ENCODE data around the gene KCNG4.

Gene KCNG4

DNA sequence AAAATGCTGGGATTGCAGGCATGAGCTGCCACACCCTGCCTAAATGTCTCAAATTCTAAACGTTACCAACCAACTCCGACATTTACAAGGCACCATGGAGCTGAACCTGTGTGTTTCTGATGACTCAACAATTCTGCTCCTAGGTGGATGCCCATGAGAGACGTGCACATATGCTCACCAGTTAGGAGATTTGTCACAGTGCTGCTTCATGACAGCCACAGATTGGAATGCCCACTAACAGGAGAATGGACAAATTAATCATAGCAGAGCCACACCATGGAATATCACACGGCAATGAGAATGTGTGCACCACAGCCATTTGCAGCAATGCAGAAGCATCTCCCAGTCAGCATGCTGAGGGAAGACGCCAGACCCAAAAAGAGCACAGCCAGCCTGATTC lies 8.0 kb upstream of the KCNG4 start:
- H3K4me3 ChIP-seq (ENCODE audit: low read depth, low read length), result no peak overlapping the region
- TF ChIP-seq, protein P1, sequence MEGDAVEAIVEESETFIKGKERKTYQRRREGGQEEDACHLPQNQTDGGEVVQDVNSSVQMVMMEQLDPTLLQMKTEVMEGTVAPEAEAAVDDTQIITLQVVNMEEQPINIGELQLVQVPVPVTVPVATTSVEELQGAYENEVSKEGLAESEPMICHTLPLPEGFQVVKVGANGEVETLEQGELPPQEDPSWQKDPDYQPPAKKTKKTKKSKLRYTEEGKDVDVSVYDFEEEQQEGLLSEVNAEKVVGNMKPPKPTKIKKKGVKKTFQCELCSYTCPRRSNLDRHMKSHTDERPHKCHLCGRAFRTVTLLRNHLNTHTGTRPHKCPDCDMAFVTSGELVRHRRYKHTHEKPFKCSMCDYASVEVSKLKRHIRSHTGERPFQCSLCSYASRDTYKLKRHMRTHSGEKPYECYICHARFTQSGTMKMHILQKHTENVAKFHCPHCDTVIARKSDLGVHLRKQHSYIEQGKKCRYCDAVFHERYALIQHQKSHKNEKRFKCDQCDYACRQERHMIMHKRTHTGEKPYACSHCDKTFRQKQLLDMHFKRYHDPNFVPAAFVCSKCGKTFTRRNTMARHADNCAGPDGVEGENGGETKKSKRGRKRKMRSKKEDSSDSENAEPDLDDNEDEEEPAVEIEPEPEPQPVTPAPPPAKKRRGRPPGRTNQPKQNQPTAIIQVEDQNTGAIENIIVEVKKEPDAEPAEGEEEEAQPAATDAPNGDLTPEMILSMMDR (IDR thresholded peaks at IDR 0.05; ENCODE audit: insufficient read depth, low read length, missing control alignments), result no peak
- CTCF ChIA-PET, result no interaction called here
- no peak for DNase-seq (ENCODE audit: low read depth, low spot score)
- POLR2A ChIA-PET, result no interaction called here

DNA sequence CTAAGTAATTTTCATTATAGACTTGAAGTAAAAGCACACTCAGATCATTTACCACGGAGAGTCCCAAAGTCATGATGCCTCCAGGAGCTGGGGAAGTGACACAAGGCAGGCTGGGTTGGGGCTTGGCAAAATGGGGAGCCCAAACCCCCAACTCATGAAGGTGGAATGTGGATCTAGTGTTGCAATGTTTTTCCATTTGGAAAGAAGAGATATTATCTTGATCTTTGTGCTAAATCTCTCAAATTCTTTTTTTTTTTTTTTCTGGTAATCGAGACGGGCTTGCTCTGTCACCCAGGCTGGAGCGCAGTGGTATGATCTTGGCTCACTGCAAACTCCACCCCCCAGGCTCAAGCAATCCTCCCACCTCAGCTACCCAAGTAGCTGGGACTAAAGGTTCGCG lies 7.5 kb upstream of the KCNG4 start:
- no peak for DNase-seq (ENCODE audit: low read depth, low spot score)
- TF ChIP-seq, protein P1 (IDR thresholded peaks at IDR 0.05; ENCODE audit: insufficient read depth, low read length, missing control alignments), result no peak
- POLR2A ChIA-PET, result no interaction called here
- CTCF ChIA-PET, result no interaction called here
- no peak overlapping the region for H3K4me3 ChIP-seq (ENCODE audit: low read depth, low read length)

DNA sequence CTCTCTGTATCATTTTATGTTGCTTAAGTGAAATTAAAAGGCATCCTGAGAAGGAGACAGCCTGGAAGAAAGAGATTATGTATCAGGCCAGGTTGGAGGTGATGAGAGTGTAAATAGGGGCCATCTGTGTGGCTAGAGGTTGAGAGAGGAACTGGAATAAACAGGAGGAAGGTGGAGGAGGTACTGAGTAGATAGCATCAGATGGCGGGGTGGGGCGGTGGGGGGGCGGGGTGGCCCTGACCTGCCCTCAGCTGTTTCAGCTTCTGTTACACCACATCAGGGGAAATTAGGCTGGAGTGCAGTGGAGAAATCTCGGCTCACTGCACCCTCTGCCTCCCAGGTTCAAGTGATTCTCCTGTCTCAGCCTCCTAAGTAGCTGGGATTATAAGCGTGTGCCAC lies 6.9 kb upstream of the KCNG4 start:
- CTCF ChIA-PET, result interaction anchor here (3.1 kb wide), 1 partner anchor 30 kb away, joined by 21 read pairs; no protein-coding TSS in a partner anchor
- no peak for DNase-seq (ENCODE audit: low read depth, low spot score)
- TF ChIP-seq, protein P1 (IDR thresholded peaks at IDR 0.05; ENCODE audit: insufficient read depth, low read length, missing control alignments), result no peak
- H3K4me3 ChIP-seq (ENCODE audit: low read depth, low read length), result no peak overlapping the region
- POLR2A ChIA-PET, result no interaction called here

DNA sequence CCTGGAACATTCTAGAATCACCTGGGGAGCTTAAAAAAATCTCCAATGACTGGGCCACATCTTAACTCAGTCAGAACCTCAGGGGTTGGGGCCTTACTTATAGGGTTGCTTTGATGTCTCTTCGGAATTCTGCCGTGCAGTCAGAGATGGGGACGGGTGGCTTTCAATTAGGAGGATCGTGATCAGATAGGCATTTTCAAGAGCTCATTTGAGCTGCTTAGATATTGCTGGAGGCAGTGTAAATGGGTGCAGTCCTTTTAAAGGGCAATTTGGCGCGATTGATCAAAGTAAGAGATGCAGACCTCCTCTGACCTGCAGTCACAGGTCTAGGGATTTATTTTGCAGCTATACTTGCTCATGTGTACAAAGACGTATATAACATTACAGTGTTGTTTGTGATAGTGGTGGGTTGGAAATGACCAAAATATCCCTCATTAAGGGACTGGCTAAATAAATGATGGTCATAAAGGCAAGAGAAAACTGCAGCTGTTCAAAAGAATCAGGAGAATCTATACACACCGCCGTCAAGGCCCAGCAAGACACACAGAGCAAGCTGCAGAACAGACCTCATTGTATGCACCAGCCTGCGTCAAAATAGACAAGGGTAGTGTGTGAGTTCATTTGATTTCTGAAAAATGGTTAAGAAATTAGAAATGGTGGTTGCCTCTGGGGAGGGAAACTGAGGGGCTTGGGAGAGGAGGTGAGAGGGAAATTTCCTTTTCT lies 6.3 kb upstream of the KCNG4 start:
- TF ChIP-seq, protein P1 (IDR thresholded peaks at IDR 0.05; ENCODE audit: insufficient read depth, low read length, missing control alignments), result no peak
- ChIA-PET POLR2A (no interaction called here), CTCF (interaction anchor here (0.6 to 3.1 kb wide), 2 partner anchors 27 to 31 kb away, joined by 3 to 21 read pairs; no protein-coding TSS in a partner anchor)
- H3K4me3 ChIP-seq (ENCODE audit: low read depth, low read length), result no peak overlapping the region
- DNase-seq (ENCODE audit: low read depth, low spot score), result no peak

DNA sequence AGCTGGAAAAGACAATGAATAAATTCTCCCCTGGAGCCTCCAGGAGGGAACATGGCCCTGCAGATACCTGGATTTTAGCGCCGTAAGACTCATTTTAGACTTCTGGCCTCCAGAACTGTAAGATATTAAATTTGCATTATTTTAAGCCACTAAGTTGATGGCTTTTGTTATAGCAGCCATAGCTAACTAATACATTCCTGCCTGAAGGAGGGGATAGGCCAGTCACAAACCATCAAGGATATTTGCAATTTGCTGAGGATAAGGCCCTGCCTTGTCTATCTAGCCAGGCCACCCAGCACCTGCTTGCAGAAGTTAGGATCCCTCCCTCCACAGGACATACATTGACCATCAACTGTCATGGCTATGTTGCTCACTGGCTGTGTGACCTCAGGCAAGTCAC lies 4.9 kb upstream of the KCNG4 start:
- TF ChIP-seq, protein P1 (IDR thresholded peaks at IDR 0.05; ENCODE audit: insufficient read depth, low read length, missing control alignments), result no peak
- no peak overlapping the region for H3K4me3 ChIP-seq (ENCODE audit: low read depth, low read length)
- DNase-seq (ENCODE audit: low read depth, low spot score), result no peak
- ChIA-PET CTCF (interaction anchor here (3.1 kb wide), 1 partner anchor 32 kb away, joined by 21 read pairs; no protein-coding TSS in a partner anchor), POLR2A (no interaction called here)

DNA sequence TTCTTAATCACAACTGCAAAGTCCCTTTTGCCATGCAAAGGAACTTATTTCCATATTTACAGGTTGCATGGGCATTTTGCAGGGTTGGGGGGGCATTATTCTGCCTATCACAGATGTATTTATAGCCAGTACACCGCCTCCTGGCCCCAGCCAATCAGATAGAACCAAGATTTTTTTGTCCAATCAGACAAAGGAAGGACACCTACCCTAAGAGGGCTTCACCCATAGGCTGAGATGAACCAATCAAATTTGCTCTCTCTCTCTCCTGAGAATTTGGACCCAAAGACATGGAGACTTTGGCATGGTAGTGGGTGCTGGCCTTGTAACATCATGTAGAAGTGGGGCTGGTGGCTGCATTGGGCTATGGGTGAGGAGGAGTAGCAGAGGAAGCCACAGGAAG lies 3.9 kb upstream of the KCNG4 start:
- CTCF ChIA-PET, result interaction anchor here (1.2 kb wide), 1 partner anchor 33 kb away, joined by 3 read pairs; no protein-coding TSS in a partner anchor
- no peak overlapping the region for H3K4me3 ChIP-seq (ENCODE audit: low read depth, low read length)
- TF ChIP-seq, protein P1 (IDR thresholded peaks at IDR 0.05; ENCODE audit: insufficient read depth, low read length, missing control alignments), result no peak
- POLR2A ChIA-PET, result no interaction called here
- DNase-seq (ENCODE audit: low read depth, low spot score), result no peak

All from AG04449 (cell line).